Endometrium (tissue), 2 donors: ENCODE data around the gene MPND.

ENCODE experiments used
- FAIRE-seq: peaks from 2 replicates; lab custom pipeline; 2012; peaks lifted over from hg19 to GRCh38; lab: Jason Lieb, UNC
- donor health status: control.
- donor health status: control.

The MPND gene

GRCh38 chr19:4403005-4403761 lies 59.8 kb downstream of the MPND start:
- FAIRE-seq, result no peak

GRCh38 chr19:4405977-4406376 lies 62.6 kb downstream of the MPND start:
- no peak for FAIRE-seq

DNA sequence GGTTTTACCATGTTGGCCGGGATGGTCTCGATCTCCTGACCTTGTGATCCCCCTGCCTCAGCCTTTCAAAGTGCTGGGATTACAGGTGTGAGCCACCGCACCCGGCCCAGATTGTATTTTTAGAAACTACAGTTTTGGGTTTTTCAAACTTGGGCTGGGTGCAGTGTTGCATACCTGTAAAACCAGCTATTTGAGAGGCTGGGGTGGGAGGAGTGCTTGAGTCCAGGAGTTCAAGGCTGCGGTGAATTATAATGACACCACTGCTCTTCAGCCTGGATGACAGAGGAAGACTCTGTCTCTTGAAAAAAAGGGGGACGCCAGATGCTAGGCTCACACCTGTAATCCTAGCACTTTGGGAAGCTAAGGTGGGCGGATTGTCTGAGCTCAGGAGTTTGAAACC lies 63.3 kb downstream of the MPND start:
- no peak for FAIRE-seq

DNA sequence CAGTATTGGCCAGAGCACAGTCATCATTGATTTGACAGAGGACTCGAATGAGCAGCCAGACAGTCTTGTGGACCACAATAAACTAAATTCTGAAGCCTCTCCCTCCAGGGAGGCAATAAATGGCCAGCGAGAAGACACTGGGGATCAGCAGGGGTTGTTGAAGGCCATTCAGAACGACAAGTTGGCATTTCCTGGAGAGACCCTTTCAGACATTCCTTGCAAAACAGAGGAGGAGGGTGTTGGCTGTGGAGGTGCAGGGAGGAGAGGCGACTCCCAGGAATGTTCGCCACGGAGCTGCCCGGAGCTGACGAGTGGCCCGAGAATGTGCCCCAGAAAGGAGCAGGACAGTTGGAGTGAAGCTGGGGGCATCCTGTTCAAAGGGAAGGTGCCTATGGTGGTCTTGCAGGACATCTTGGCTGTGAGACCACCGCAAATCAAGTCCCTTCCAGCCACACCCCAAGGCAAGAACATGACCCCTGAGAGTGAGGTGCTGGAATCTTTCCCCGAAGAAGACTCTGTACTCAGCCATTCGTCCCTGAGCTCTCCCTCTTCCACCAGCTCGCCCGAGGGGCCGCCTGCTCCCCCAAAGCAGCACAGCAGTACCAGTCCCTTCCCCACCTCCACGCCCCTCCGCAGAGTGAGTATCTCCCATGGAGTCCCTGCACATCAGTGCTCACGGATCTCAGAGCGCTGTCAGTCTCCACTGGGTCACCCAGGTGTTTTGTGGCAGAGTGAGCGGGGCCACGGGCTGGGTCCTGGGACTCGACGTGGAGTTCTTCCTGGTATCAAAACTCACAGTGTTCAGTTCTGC lies 66.0 kb downstream of the MPND start:
- FAIRE-seq, result no peak
